ENCODE data around the gene FBXO24. TPM values are rescaled to one million over a fixed set of nuclear protein-coding genes. Genes with fewer than 3 reads are reported as not detected.

FBXO24 gene
- total and polyA plus RNA-seq, 2 experiments from 2014 or later: 1.1 to 1.6 TPM

DNA sequence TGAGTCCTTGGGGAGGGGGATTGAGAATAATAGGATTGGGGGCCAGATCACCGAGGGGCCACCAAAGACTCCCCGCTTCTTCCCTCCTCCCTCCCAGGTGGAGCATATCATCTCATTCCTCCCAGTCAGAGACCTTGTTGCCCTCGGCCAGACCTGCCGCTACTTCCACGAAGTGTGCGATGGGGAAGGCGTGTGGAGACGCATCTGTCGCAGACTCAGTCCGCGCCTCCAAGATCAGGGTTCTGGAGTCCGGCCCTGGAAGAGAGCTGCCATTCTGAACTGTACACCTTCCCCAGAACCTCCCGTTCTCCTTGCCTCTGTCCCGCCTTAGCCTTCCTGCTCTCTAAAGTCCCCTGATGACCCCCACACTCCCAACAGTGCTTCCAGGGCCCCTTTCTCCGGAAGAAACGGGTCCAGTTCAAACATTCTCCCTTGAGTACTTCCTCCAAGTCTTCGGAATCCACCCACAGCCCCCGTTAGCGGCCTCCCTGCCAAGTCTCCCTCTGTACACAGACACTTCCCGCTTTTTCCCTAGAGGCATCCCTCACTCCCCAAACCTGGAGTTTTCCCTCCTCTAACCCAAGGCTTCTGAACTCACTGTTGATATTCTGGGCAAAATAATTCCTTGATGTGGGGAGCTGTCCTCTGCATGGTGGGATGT is 4.1 kb downstream of the FBXO24 start:
- H3K4me1 ChIP-seq (ENCODE audit: insufficient read depth): peaks cover 9% of the 10 kb centered on the region
- H4K20me1 ChIP-seq (ENCODE audit: insufficient read depth, poor library complexity, severe bottlenecking): no peaks in the 10 kb centered on the region
- H3K27ac ChIP-seq: peak overlapping the region; percentile 69
- no peaks in the 10 kb centered on the region for H3K9me2 ChIP-seq (replicated peaks; ENCODE audit: insufficient read depth)
- no peak for DNase-seq (ENCODE audit: low spot score)
- no peaks in the 10 kb centered on the region for H3K9me3 ChIP-seq (ENCODE audit: low read depth)
- no peak overlapping the region for H2AFZ ChIP-seq
- TF ChIP-seq, protein P1, sequence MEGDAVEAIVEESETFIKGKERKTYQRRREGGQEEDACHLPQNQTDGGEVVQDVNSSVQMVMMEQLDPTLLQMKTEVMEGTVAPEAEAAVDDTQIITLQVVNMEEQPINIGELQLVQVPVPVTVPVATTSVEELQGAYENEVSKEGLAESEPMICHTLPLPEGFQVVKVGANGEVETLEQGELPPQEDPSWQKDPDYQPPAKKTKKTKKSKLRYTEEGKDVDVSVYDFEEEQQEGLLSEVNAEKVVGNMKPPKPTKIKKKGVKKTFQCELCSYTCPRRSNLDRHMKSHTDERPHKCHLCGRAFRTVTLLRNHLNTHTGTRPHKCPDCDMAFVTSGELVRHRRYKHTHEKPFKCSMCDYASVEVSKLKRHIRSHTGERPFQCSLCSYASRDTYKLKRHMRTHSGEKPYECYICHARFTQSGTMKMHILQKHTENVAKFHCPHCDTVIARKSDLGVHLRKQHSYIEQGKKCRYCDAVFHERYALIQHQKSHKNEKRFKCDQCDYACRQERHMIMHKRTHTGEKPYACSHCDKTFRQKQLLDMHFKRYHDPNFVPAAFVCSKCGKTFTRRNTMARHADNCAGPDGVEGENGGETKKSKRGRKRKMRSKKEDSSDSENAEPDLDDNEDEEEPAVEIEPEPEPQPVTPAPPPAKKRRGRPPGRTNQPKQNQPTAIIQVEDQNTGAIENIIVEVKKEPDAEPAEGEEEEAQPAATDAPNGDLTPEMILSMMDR (IDR thresholded peaks at IDR 0.05; ENCODE audit: poor library complexity): no peak
- no peaks in the 10 kb centered on the region for H3K27me3 ChIP-seq
- peak overlapping the region; percentile 67 for H3K4me2 ChIP-seq
- H3K79me2 ChIP-seq: no peaks in the 10 kb centered on the region
- WGBS (ENCODE audit: low lambda C conversion rate, missing lambda C conversion rate): 69% methylated on average over 20 of the region's 20 CpGs
- H3K36me3 ChIP-seq (replicated peaks; ENCODE audit: insufficient read depth, low read depth): no peaks in the 10 kb centered on the region
- H3K4me3 ChIP-seq: no peak overlapping the region

DNA sequence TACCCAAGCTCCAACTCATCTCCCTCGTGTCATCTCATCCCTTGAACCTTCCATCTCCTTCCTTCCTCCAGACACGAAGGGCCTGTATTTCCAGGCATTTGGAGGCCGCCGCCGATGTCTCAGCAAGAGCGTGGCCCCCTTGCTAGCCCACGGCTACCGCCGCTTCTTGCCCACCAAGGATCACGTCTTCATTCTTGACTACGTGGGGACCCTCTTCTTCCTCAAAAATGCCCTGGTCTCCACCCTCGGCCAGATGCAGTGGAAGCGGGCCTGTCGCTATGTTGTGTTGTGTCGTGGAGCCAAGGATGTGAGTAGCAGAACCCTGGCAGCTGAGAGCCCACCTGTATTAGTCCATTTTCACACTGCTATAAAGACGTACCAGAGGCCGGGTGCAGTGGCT is 5.5 kb downstream of the FBXO24 start:
- Histone ChIP-seq H3K9me2 (replicated peaks; ENCODE audit: insufficient read depth) (no peaks in the 10 kb centered on the region), H3K4me1 (ENCODE audit: insufficient read depth) (peaks cover 9% of the 10 kb centered on the region), H3K27me3 (no peaks in the 10 kb centered on the region), H4K20me1 (ENCODE audit: insufficient read depth, poor library complexity, severe bottlenecking) (no peaks in the 10 kb centered on the region), H3K27ac (no peak overlapping the region), H3K9me3 (ENCODE audit: low read depth) (no peaks in the 10 kb centered on the region), H3K79me2 (no peaks in the 10 kb centered on the region), H3K4me2 (no peak overlapping the region), H2AFZ (no peak overlapping the region), H3K4me3 (no peak overlapping the region), H3K36me3 (replicated peaks; ENCODE audit: insufficient read depth, low read depth) (no peaks in the 10 kb centered on the region)
- no peak for DNase-seq (ENCODE audit: low spot score)
- TF ChIP-seq EZH2phosphoT487 (IDR thresholded peaks at IDR 0.05; ENCODE audit: low read depth, severe bottlenecking, unreplicated experiment) (no peak), EZH2 (IDR thresholded peaks at IDR 0.05; ENCODE audit: borderline replicate concordance) (no peak)
- TF ChIP-seq, protein P1 (IDR thresholded peaks at IDR 0.05; ENCODE audit: poor library complexity): no peak
- WGBS (ENCODE audit: low lambda C conversion rate, missing lambda C conversion rate): 94% methylated on average over 17 of the region's 17 CpGs

DNA sequence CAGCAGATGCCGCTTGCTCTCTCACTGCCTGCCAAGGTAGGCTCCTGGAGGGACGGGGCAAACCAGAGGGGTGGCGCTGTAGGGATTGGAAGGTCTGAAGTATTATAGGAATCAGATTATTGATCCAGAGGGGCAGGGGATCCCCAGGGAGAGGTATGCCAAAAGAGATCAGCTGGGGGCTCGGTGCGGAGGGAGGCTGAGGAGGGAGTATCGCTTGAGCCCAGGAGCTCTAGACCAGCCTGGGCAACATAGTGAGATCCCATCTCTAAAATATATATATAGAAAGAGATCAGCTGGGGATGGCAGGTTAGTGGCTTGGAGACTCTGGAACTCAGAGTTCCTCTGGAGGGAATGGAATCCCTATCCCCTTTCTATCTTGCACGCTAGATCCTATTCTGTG is 9.1 kb downstream of the FBXO24 start:
- Histone ChIP-seq H3K4me3 (no peak overlapping the region), H3K4me2 (no peak overlapping the region), H3K27ac (no peak overlapping the region), H4K20me1 (ENCODE audit: insufficient read depth, poor library complexity, severe bottlenecking) (no peaks in the 10 kb centered on the region), H3K27me3 (no peaks in the 10 kb centered on the region), H2AFZ (no peak overlapping the region), H3K9me3 (ENCODE audit: low read depth) (no peaks in the 10 kb centered on the region), H3K36me3 (replicated peaks; ENCODE audit: insufficient read depth, low read depth) (no peaks in the 10 kb centered on the region), H3K79me2 (no peaks in the 10 kb centered on the region), H3K9me2 (replicated peaks; ENCODE audit: insufficient read depth) (no peaks in the 10 kb centered on the region), H3K4me1 (ENCODE audit: insufficient read depth) (peaks cover 5% of the 10 kb centered on the region)
- TF ChIP-seq EZH2phosphoT487 (IDR thresholded peaks at IDR 0.05; ENCODE audit: low read depth, severe bottlenecking, unreplicated experiment): no peak
- TF ChIP-seq, protein P1 (IDR thresholded peaks at IDR 0.05; ENCODE audit: poor library complexity): no peak
- TF ChIP-seq EZH2 (IDR thresholded peaks at IDR 0.05; ENCODE audit: borderline replicate concordance): no peak
- WGBS (ENCODE audit: low lambda C conversion rate, missing lambda C conversion rate): over 99% methylated on average over 7 of the region's 7 CpGs
- DNase-seq (ENCODE audit: low spot score): no peak

Data from hepatocyte (in vitro differentiated cells).